ENCODE data around the gene FHIT. TPM values are rescaled to one million over a fixed set of nuclear protein-coding genes. Genes with fewer than 3 reads are reported as not detected.

Gene FHIT
- total RNA-seq, 1 donor from 2014 or later, result 5.7 TPM

DNA sequence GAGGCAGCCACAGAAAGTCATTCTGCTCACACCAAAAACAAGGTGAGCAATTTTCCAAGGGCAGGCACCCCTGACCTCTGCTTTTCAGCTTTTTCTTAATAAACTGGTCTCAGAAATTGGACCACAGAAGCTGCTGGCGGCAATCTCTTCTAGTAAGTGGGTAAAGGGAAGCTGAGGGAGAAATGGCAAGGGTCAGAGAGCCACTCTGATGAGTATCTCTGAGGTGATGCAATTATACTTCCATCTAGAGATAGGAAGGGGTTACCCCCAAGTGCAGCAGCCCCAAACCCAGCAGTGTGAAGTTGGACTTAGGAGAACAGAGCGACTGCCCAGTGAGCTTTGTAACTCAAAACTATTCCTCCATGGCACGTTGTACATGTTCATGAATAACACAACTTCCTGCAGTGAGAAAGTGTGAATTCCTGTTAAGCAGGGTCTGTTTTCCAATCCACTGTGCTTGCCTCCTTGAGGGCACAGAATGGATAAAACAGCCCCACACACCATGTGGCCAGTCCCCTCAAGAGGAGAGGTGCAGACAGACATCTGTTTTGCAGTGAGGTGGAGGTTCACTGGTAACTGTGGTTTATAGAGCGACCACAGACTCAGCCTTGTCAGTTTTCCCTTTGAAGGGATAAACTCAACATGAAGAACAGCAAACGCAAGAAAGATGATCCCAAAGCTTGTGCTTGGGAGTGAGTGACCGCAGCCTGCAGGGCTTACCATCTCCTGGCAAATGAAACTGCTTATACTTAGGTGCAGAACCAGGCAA is 1518.0 kb downstream of the FHIT start:
- H3K9me3 Mint-ChIP-seq, result no peaks in the 10 kb centered on the region
- H4K20me1 ChIP-seq (ENCODE audit: low read depth), result no peaks in the 10 kb centered on the region
- H3K4me3 Mint-ChIP-seq, result no peak overlapping the region

GRCh38 chr3:59731943-59732342 is 1519.3 kb downstream of the FHIT start:
- Histone ChIP-seq H3K9ac (no peak overlapping the region), H2AFZ (replicated peaks) (no peak overlapping the region), H3K4me1 (no peaks in the 10 kb centered on the region), H3K4me3 (no peak overlapping the region), H3K4me2 (no peak overlapping the region), H3K79me2 (ENCODE audit: low read depth) (no peaks in the 10 kb centered on the region), H3K27me3 (no peaks in the 10 kb centered on the region), H3K9me3 (ENCODE audit: low read depth) (no peaks in the 10 kb centered on the region), H4K20me1 (ENCODE audit: low read depth) (no peaks in the 10 kb centered on the region), H3F3A (ENCODE audit: low read depth) (no peaks in the 10 kb centered on the region), H3K36me3 (no peaks in the 10 kb centered on the region), H3K27ac (no peak overlapping the region)
- Mint-ChIP-seq H3K36me3 (no peaks in the 10 kb centered on the region), H3K4me3 (no peak overlapping the region), H3K4me1 (peaks cover 3% of the 10 kb centered on the region), H3K9me3 (no peaks in the 10 kb centered on the region), H3K27me3 (ENCODE audit: insufficient read depth, low read depth) (no peaks in the 10 kb centered on the region), H3K27ac (no peak overlapping the region)
- no peak for DNase-seq (ENCODE audit: low spot score)
- TF ChIP-seq EZH2 (IDR thresholded peaks at IDR 0.05) (no peak), EZH2phosphoT487 (IDR thresholded peaks at IDR 0.05) (no peak)
- TF ChIP-seq, protein P1, sequence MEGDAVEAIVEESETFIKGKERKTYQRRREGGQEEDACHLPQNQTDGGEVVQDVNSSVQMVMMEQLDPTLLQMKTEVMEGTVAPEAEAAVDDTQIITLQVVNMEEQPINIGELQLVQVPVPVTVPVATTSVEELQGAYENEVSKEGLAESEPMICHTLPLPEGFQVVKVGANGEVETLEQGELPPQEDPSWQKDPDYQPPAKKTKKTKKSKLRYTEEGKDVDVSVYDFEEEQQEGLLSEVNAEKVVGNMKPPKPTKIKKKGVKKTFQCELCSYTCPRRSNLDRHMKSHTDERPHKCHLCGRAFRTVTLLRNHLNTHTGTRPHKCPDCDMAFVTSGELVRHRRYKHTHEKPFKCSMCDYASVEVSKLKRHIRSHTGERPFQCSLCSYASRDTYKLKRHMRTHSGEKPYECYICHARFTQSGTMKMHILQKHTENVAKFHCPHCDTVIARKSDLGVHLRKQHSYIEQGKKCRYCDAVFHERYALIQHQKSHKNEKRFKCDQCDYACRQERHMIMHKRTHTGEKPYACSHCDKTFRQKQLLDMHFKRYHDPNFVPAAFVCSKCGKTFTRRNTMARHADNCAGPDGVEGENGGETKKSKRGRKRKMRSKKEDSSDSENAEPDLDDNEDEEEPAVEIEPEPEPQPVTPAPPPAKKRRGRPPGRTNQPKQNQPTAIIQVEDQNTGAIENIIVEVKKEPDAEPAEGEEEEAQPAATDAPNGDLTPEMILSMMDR (IDR thresholded peaks at IDR 0.05), result no peak

More for the DNA sequence above, 1518.0 kb downstream of the FHIT start:
- H3K79me2 ChIP-seq (ENCODE audit: low read depth), result no peaks in the 10 kb centered on the region
- no peak overlapping the region for H3K27ac Mint-ChIP-seq
- H3K27ac ChIP-seq, result no peak overlapping the region
- no peaks in the 10 kb centered on the region for H3K9me3 ChIP-seq (ENCODE audit: low read depth)
- peaks cover 3% of the 10 kb centered on the region for H3K4me1 Mint-ChIP-seq
- no peaks in the 10 kb centered on the region for H3K27me3 Mint-ChIP-seq (ENCODE audit: insufficient read depth, low read depth)
- H2AFZ ChIP-seq (replicated peaks), result peak overlapping the region; percentile 12
- no peak for DNase-seq (ENCODE audit: low spot score)
- H3K36me3 Mint-ChIP-seq, result no peaks in the 10 kb centered on the region
- H3K27me3 ChIP-seq, result no peaks in the 10 kb centered on the region
- TF ChIP-seq EZH2 (IDR thresholded peaks at IDR 0.05), result no peak
- no peak for TF ChIP-seq EZH2phosphoT487 (IDR thresholded peaks at IDR 0.05)
- TF ChIP-seq, protein P1 (IDR thresholded peaks at IDR 0.05), result no peak
- H3K9ac ChIP-seq, result no peak overlapping the region
- no peaks in the 10 kb centered on the region for H3K4me1 ChIP-seq
- H3F3A ChIP-seq (ENCODE audit: low read depth), result no peaks in the 10 kb centered on the region
- no peaks in the 10 kb centered on the region for H3K36me3 ChIP-seq
- no peak overlapping the region for H3K4me3 ChIP-seq
- H3K4me2 ChIP-seq, result no peak overlapping the region

- no peak overlapping the region for H3K4me2 ChIP-seq
- H2AFZ ChIP-seq (replicated peaks), result no peak overlapping the region
- Mint-ChIP-seq H3K36me3 (no peaks in the 10 kb centered on the region), H3K9me3 (no peaks in the 10 kb centered on the region), H3K27me3 (ENCODE audit: insufficient read depth, low read depth) (no peaks in the 10 kb centered on the region), H3K27ac (no peak overlapping the region), H3K4me3 (no peak overlapping the region), H3K4me1 (peaks cover 3% of the 10 kb centered on the region)
- no peak overlapping the region for H3K4me3 ChIP-seq
- no peaks in the 10 kb centered on the region for H3K27me3 ChIP-seq
- H4K20me1 ChIP-seq (ENCODE audit: low read depth), result no peaks in the 10 kb centered on the region
- no peaks in the 10 kb centered on the region for H3K4me1 ChIP-seq
- H3K27ac ChIP-seq, result no peak overlapping the region
- no peaks in the 10 kb centered on the region for H3K79me2 ChIP-seq (ENCODE audit: low read depth)
- no peak for DNase-seq (ENCODE audit: low spot score)
- no peaks in the 10 kb centered on the region for H3F3A ChIP-seq (ENCODE audit: low read depth)
- no peaks in the 10 kb centered on the region for H3K36me3 ChIP-seq
- TF ChIP-seq EZH2phosphoT487 (IDR thresholded peaks at IDR 0.05) (no peak), EZH2 (IDR thresholded peaks at IDR 0.05) (no peak)
- TF ChIP-seq, protein P1 (IDR thresholded peaks at IDR 0.05), result no peak
- H3K9me3 ChIP-seq (ENCODE audit: low read depth), result no peaks in the 10 kb centered on the region
- H3K9ac ChIP-seq, result no peak overlapping the region
Observed at GRCh38 chr3:59730591-59730990, 1520.7 kb downstream of the FHIT start.

Measured in neural progenitor cell (in vitro differentiated cells).